H4 (cell line): ENCODE results near the gene ZDHHC24. TPM values are rescaled to one million over a fixed set of nuclear protein-coding genes. Genes with fewer than 3 reads are reported as not detected.
A peak's percentile ranks its signal among the peaks of the same experiment; 100 is the strongest.
"Not testable (repeated sequence)": the region's sequence is repeated elsewhere in the genome, so short reads cannot be mapped to it uniquely, and the experiment has no call there.

ENCODE experiments used
- DNase-seq: peaks from one replicate; pipeline ENCODE4 v3.0.0-alpha.2; 2015; ENCODE audit warnings: low spot score
- total RNA-seq: library from RNA; depleted of rRNA; stranded (reverse); fragments of >200 nt; shearing (Covaris generic); gene quantifications from 2 replicates; pipeline ENCODE4 v1.2.3, GENCODE V29; 2014; rRNA removed

The ZDHHC24 gene
- total RNA-seq = 7.0 and 19.3 TPM in 2 replicates

DNA sequence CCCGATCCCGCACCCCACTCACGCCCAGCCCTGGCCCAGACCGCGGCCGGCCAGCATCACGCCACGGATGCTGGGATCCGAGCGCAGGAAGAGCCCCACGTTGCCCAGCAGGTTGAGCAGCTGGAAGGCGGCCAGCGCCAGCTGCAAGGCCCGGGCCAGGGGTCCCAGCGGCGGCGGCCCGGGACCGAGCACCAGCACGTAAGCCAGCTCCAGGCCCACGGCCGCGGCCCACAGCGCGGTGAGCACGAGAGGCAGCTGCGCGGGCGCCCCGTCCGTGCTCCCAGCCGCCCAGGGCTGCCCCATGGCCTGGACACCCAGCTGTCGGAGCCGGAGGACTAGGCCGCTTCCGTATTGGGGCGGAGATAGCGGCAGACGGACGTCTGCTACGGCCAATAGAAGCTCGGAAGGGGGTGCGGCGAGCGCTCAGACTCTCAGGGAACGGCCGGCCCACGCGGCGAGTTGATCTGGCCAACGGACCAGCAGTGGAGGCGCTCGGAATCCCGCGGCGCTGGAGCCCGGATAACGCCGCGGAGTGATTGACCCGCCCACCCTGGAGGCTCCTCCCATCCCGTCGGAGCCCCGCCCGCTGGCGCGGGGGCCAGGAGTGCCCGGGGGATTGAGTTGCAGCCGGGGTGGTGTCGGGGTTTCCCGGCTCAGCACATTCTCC, at the start of gene ZDHHC24:
Gene ZDHHC24 (minus strand): TSS at position 348 of the 667 bp plus-strand sequence. CDS start 45 bp downstream, at position 303.
- DNase-seq = peak; percentile 95

GRCh38 chr11:66595245-66595904, 49.5 kb upstream of the ZDHHC24 start:
- DNase-seq = peak; percentile 27

- DNase-seq = no peak
These were observed 47.8 kb upstream of the ZDHHC24 start for GRCh38 chr11:66593650-66594049.

DNA sequence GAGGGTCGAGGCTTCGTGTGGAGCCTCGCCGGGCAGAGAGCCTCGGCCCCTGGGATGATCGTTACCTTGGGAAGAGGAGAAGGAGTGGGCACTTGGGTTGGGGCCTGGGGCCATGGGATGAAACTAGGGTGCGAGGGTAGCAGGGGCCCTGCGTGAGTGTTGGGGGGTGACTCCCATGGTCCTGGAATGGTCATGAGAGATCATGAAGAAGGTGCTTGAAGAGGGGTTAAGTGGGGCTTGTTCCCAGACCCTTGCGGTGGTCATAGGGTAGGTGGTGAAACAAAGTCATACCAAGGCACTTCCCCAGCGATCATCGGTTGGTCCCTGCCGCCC, 47.4 kb upstream of the ZDHHC24 start:
- DNase-seq = no peak

- peak; percentile 92 for DNase-seq
These were observed 46.8 kb upstream of the ZDHHC24 start, which contains the start of the genes CCDC87 and CCS for GRCh38 chr11:66592457-66593302. Gene CCDC87, minus strand, starts transcription at chr11:66593063. Its CDS starts 48 bp downstream, at chr11:66593015. Gene CCS, plus strand, starts transcription at chr11:66593185. Its CDS starts 77 bp downstream, at chr11:66593262.

- DNase-seq = no peak
These were observed 45.3 kb upstream of the ZDHHC24 start for GRCh38 chr11:66591175-66591574.

- DNase-seq = no peak
These were observed 44.3 kb upstream of the ZDHHC24 start for GRCh38 chr11:66589996-66590675.

DNA sequence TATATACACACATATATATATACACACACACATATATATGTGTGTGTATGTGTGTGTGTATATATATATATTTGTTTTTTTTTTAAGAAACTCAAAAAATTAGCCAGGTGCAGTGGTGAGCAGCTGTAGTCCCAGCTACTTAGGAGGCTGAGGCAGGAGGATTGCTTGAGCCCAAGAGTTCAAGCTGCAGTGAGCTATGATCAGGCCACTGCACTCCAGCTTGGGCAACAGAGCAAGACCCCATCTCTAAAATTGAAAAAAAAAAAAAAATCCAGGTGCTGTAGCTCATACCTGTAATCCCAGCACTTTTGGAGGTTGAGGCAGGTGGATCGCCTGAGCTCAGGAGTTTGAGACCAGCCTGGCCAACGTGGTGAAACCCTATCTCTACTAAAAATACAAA, 43.5 kb upstream of the ZDHHC24 start:
- DNase-seq = not testable (repeated sequence)

DNA sequence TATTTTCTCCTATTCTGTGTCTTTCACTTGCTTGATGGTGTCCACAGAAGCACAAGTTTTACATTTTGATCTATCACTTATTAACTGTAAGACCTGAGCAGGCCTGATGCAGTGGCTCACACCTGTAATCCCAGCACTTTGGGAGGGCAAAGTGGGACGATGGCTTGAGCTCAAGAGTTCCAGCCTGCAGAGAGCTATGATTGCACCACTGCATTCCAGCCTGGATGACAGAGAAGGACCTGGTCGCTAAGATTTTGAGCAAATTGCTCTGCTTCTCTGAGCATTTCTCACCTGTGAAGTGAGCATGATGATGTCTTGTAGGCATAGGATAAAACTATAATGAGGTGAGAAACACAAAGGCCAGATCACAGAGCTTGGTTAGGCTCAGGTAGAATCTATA, 40.3 kb upstream of the ZDHHC24 start:
- no peak for DNase-seq

- not testable (repeated sequence) for DNase-seq
These were observed 39.6 kb upstream of the ZDHHC24 start for GRCh38 chr11:66585447-66585846.

DNA sequence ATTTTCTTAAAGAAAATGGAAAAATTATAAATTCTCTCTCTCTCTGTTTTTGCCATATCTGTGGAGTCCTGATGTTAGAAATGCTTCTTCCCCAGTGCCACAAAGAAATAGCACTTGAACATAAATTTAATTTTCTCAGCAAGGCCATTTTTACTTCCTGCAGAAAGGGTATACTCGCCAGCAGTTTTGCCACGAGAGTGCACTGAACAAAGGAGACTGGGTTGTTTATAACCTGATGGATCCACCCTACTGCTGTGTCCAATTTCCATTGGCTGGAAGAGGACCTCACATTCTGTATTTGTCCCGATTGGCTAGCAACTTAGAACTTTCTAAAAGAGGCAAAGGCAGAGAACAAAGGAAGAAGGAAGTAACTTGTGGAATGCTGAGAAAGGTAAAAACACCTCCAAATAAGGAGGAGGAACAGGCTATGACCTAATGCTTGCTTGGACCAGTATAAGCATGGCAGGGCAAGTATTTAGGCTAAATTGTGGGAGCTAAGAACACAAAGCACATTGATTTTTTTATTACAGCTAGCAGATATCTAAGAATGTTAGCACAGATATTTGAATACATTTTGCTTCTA, 36.8 kb upstream of the ZDHHC24 start:
- not testable (repeated sequence) for DNase-seq

GRCh38 chr11:66581261-66581660, 35.4 kb upstream of the ZDHHC24 start:
- DNase-seq = no peak

DNA sequence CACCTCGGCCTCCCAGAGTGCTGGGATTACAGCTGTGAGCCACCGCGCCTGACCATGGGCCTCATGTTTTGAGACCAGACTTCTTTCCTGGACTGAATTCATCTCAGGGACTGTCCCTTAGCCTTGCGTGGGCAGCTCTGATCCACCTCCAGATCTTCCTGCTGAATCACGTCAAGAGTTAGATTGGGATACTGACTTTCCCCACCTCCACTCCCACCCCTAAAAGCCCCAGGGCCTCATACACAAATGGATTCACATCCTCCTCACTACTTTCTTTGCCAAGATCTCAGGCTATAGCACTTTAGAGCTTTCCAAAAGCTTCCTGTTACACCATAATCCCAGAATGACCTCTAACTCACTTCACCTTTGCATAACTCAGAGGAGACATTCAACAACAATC, 35.0 kb upstream of the ZDHHC24 start:
- no peak for DNase-seq

DNA sequence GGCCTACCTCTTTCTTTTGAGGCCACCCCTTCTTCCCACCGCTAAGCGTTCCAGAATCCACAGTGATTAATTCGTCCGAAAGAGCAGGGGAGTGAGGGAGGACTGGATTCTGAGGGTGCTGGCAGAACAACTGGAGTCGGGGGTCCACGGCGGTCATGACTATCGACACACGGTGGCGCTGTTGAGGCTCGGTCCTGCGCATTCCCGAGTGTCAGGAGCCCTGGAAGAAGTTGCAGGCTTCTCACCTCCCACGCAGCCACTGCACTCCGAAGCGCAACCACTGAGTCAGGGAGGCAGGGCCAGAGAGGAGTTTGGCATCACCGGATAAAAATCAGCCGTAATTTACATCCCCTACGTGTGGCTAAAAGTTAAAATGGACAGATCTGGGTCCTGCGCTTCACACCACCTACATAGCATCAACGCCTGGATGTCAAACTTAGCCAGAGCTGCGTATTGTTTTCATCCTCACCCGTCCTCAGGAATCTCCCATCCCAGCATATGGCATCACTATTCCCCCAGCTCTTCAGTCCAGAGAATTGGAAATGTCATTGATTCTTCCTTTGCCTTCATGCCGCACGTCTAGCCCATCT, 33.3 kb upstream of the ZDHHC24 start:
- no peak for DNase-seq

GRCh38 chr11:66570850-66571180, 25.0 kb upstream of the ZDHHC24 start:
- no peak for DNase-seq

- no peak for DNase-seq
These were observed 24.4 kb upstream of the ZDHHC24 start for GRCh38 chr11:66570079-66570849.

DNA sequence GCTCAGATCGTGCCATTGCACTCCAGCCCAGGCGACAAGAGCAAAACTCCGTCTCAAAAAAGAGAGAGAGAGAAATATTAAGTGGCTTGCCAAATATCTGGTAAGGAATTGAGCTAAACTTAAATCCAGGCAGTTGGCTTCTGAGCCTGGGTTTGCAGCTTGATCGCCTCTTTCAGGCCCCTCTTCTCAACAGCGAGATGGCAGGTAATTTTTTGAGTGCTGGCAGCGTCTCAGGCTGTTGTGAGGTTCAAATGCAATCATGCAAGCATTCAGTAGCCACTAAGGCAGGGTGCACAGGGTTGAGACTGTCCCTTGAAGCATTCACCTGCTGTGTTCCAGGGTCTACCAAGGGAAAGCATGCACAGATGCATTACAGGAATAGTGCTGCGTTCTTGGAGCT, 23.2 kb upstream of the ZDHHC24 start:
- DNase-seq = no peak

DNA sequence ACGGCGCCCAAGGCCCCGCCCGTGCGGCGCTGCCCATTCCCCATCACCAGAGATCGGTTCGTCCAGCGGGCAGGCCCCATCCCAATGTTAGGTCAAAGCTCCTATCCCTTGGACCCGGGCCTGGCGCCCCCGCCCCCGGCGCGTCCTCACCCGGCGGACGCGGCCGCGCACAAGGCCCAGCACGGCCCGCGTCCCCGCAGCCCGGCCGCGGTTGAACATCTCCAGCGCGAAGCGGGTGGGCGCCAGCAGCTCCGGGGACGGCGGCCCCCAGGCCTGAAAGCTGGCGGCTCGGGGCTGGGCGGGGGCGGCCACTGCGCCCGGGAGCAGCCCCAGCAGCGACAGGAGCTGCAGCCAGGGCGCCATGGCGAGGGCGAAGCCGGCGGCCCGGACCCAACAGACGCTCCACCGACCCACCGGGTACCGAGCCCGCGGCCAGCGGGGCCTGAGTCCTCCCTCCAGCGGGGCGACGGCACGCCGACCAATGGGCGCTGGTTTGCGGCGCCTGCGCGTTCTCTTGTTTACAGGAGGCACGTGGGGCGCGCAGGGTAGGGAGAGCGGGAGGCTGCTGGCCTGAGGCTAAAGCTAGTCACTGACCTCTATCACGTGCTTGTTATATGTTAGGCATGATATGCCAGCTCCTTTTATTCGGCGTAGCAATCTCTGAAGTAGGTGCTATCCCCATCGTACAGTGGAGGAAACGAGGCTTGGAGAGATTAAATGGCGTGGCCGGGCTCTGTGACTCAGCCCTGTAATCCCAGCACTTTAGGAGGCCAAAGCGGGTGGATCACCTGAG, 22.5 kb upstream of the ZDHHC24 start, which contains the start of gene CTSF:
Gene CTSF (minus strand): TSS at position 483 of the 793 bp plus-strand sequence. CDS start 120 bp downstream, at position 363.
- DNase-seq = peak; percentile 47

DNA sequence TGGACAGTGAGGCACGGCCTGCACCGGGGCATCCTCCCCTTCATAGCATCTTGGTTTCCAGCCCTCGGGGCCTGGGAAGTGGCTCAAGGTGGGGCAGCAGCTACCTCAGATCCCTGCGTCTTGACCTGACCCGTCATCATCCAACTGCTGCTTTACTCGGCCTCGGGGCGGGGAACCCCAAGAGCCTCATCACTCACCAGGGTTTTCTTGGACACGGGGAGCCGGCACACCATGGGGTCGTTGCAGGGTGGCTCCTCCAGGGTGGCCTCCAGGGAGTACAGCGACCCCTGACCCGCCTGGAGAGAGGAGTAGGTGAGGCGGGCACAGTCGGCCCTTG, 21.9 kb upstream of the ZDHHC24 start:
- no peak for DNase-seq

DNA sequence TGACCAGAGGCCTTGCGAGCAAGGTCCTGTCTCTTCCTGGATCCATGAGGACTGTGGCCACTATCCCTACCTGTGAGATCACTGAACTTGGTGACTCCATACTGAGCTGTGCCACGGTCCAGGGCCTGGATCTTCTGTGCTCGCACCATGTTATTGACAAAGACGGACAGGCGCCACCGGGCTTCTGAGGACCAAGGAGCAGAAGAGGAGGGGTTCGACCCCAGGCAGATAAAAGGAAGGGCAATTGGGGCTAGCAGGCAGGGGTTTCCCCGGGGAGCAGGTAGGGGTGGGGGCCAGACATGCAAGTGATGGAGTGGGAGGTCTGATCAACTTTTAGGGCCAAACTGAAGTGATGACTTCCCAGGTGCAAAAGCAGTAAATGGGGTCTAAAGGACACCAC, 20.4 kb upstream of the ZDHHC24 start:
- DNase-seq = no peak
